HG03439 (cell line): ENCODE measurements around the gene KRT77.

Experiments
- ATAC-seq: cut with Tn5 transposase; IDR thresholded peaks from one replicate; pipeline ENCODE4 v1.9.1; 2021; ENCODE audit warnings: mild to moderate bottlenecking, moderate library complexity; ENCODE audit not compliant: unreplicated experiment

KRT77 gene

DNA sequence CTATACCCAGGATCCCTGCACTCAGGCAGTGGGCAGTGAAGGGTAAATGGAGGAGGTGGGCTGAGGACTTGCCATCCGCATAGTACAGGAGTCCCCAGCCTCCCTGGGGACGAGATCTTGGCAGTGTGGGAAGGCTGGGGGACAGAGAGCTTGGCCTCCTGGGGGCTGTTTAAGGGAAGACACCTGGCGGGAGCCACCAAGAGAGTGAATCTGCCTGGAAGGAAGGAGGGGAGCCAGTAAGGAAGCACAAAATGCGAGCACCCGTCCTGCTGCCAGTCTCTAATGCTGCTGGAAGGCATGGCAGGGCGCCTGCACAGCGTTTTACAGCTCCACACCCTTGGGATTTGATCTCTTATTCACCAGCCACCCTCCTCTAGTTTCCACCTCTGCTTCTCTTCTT is 43.9 kb downstream of the KRT77 start:
- no peak for ATAC-seq

DNA sequence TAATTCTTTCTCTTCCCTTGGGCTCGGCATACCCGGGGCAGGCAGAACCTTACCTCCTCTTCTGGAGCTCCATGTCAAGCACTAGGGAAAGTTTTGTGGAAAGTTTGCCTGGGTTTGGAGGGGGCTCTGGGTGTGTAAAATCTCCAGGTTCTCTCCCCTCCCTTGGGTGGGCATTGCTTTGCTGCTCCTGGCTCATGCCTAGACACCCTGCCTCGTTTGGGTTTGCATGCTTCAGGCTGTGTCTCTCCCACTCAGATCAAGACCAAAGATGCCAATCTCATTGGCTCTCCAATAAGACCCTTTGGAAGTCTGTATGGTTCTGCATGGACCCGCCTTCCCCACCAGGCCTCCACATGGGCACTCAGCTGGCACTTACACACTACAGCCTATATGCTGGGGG is 45.1 kb downstream of the KRT77 start:
- ATAC-seq = no peak

DNA sequence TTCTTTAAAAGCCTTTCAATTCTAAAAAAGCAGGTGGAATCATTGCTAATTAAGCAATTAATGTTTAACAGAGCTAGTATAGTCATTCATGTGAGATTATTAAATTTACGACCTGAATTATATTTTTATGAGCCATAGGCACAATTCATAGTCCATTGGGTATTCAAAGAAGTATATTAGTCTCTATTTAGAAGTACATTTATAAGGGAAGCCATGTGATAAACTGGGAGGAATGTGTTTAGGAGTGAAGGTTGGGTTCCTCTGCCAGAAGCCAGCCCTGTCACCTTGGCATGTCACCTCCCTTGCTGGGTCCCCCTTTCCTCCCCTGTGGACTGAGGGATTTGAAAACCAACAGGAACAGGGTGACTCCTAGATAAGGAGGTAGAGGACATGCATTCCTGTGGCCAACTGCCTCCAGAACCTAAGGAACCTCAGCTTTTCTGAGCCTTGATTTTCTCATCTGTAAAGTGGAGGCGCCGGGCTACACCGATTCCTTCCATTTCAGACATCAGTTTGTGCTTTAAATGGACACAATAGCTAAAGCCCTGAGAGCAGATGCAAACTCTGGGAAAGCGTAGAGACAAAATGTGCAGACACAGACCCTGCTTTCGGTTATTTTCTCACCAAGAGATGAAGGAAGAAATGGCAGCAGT is 45.9 kb downstream of the KRT77 start:
- ATAC-seq = no peak

DNA sequence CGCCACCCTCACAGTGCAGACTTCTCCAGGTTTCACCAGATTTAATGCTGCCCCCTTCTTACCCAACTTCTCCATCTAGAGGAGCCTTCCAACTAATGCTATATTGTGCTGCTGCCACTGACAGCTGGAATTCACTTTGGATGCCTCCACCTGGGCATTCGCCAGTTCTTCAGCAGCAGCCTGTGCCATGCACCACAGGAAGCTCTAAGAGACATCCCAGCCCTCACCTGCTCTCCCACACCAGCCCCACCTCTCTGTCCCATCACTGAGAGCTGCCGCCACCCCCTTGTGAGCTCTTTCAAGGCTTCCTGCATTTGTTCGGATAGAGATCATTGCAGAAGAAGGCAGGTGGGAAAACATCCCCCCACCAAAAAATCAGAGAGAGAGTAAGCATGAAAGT is 46.7 kb downstream of the KRT77 start:
- ATAC-seq = no peak

DNA sequence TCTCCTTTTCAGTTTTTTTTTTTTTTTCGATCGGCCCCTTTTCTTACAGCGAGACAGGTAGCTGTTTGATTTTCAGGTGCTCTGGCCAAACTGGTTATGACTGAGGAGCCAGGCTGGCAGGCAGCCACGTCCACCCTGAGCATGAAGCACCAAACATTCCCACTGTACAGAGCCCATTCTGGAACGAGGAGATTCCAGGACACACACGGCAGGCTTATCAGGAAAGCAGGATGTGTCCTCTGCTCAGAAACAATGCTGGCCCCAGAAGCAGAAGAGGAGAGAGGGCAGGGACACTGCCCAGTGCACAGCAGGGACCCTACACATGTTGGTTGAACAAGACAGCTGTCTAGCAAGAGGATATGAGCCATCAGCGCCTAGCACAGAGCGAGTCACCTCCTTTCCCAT is 47.6 kb downstream of the KRT77 start:
- no peak for ATAC-seq

DNA sequence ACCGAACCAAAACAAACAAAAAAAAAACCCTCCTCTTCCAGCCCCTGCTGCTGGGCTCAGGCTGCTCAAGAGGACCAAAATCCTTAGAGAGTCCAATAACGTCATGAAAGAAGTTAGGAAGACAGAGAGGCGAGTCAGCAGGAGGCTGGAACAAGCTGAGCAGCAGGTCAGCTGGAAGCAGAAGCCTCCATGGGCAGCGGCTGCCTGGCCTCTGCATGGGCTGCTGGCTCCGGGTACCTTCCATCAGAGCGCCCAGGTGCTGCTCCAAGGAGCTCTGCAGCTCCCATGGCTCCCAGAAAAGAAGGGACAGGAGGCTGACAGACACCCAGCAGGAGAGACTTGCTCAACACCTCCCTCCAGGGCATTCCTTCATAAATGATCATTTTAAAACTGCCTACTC is 48.1 kb downstream of the KRT77 start:
- no peak for ATAC-seq

DNA sequence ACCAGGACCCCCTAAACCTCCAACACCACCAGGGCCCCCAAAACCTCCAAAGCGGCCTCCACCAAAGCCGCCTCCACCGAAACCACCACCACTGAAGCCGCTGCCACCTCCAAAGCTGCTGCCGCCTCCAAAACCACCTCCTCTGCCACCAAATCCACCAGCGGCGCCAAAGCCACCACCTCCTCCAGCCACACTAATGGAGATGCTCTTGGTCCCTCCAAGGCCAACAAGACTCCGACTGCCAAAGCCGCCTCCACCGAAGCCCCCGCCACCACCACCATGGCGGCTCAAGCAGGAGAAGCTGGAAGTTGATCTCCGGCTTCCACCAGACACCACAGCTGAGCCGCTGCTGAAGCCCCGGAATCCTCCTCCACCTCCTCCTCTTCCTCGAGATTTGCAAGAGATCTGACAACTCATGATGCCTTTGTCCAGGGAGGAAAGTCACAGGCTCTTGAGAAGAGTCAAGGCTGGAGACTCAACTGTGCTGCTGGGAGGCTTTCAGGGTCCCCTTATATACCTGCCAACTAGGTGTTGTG is 51.5 kb downstream of the KRT77 start, which contains the start of gene KRT2:
Gene KRT2 (minus strand): TSS at position 486 of the 536 bp plus-strand sequence. CDS start 69 bp downstream, at position 417.
- no peak for ATAC-seq

DNA sequence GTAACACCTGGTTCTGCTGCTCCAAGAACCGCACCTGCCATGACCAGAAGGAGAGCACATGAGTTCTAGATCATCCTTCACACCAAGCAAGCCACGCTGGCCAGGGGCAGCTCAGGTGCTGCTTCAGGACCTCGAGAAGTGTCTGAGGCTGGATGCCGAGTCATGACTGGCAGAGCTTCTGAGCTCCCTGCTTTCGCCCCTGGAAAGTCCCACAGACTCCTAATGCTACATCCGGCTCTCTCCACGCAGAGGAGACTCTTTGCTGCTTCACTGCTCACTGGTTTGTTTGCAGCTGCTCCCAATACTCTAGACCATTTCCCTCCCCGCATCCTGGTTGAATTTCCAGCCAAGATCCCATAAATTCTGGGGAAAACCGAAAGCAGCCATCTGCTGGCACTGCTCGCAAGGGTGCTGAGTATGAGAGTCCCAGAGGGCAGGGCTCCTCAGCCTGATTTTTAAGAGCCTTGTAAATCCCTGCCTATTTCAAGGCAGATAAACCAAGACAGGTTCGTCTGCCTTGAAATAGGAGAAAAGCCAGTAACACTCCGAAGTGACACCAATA is 52.7 kb downstream of the KRT77 start:
- no peak for ATAC-seq

DNA sequence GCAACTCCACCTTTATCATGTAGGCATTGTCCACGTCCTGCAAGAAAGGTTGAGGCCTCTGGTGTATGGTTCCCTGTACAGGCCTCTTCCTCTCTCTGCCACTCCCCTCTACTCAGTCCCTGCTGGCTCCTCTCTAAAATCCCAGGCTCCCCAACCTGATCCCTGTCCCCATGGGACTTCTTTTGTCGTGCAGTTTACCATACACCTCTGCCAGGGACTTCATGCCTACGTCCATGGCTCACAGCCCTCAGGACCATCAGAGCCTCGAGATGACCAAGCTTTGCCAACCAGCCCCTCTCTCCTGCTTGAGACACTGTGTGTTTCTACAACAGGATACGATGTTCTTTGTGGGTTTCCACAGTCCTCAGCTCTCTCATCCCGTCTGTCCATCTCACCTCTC is 54.3 kb downstream of the KRT77 start:
- no peak for ATAC-seq

DNA sequence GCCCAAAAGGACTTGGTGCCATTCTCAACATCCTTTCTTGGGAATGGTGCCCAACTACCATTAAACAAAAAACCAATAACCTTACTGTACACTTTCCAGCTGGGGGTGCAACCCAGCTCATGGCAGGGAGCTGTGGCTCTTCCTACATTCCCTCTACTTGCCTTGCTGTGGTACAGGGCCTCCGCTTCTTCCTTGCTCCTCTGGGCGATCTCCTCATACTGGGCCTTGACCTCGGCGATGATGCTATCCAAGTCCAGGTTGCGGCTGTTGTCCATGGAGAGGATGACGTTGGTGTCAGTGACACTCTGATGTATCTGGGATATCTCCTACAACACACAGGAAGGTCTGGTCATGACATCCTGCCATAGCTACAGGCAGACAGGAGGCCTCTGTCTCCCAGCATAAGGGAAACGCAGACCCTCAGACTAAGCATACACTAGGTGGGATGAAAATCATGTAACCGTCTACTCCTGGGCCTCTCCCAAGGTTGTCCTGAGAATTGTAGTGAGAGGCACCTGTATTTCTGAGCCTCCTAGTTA is 55.2 kb downstream of the KRT77 start:
- no peak for ATAC-seq

DNA sequence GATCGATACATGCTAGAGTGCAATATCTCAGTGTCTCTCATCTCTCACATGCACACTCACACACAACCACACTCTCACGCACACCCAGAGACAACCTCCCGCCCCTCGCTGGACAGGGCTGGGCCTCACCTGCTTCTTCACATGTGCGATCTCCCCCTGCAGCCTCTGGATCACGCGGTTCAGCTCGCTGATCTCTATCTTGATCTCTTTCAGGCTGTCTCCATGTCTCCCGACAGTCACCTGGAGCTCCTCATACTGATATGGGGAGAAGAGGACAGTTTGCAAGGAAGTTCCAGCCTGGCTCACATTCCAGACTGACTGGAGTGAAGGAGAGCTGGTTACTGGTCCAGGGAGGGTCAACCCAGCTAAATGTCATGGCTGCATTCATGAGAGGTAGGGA is 55.7 kb downstream of the KRT77 start:
- ATAC-seq = no peak

DNA sequence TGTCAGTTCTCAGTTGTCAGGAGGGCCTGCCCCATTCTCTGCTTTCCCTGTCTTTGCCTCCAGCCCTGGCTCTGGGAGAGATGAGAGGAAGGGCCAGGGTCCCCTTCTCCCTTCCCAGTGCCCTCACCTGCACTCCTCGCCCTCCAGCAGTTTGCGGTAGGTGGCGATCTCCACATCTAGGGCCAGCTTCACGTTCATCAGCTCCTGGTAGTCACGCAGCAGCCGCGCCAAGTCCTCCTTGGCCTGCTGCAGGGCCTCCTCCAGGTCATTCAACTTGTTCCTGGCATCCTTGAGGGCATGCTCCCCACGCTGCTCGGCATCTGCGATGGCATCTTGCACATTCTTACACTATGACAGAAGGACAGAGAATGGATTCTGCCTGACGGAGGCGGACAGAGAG is 56.7 kb downstream of the KRT77 start:
- no peak for ATAC-seq

DNA sequence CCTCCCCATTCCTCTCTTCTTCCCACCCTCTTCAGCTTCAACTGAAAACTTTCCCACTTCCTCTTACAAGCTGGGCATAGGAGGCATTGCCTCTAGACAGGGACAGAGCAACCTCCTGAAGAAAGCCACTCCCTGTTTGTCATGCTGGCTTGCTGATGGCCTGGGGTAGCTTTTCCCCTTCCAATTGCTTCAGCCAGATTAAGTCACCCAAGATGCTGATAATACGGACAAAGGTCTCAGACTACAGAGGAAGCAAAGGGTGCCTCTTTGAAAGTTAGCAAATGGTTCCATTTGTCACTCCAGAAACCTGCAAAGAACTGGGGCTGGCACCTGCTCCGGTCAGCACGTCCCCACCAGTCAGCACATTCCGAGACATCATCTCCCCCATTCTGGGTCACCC is 57.3 kb downstream of the KRT77 start:
- no peak for ATAC-seq

DNA sequence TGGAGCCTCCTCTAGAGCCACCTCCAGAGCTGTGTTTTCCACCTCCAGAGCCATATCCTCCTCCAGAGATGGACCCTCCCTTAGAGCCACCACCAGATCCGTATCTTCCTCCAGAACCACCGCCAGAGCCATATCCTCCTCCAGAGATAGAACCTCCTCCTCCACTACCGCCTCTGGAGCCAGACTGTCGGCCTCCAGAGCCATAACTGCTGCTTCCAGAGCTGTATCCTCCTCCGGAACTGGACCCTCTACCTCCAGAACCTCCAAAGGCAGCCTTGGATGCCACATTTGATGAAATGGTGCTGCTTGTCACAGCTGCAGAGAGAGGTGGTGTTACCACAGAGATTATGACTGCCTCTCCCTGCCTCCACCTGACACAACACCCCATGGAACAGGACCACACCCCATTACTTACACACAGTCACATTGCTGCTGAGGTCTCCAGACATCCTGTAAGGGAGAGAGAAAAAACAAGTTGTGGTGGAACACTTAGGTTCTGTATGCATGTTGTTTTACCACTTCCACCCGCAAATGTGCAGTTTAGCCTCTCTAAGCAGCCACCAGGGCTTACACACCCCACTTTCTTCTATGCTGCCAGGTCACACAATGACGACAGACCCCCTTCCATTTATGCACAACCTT is 58.1 kb downstream of the KRT77 start:
- no peak for ATAC-seq

DNA sequence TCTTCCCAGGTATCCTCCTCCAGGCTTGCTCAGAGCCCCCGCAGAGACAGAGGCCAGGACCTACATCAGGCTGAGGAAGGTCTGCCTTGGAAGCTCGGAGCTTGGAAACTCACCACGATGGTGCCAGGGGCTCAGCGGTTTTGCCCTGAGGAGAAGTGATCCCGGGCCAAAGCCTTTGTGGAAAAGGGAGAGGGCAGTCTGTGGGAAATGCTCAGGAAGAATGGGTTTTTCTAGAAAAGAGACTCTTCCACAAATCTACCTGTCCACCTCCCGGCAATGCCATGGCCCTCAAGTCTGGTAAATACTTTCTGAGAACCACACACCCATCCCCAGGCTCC is 59.3 kb downstream of the KRT77 start:
- no peak for ATAC-seq

DNA sequence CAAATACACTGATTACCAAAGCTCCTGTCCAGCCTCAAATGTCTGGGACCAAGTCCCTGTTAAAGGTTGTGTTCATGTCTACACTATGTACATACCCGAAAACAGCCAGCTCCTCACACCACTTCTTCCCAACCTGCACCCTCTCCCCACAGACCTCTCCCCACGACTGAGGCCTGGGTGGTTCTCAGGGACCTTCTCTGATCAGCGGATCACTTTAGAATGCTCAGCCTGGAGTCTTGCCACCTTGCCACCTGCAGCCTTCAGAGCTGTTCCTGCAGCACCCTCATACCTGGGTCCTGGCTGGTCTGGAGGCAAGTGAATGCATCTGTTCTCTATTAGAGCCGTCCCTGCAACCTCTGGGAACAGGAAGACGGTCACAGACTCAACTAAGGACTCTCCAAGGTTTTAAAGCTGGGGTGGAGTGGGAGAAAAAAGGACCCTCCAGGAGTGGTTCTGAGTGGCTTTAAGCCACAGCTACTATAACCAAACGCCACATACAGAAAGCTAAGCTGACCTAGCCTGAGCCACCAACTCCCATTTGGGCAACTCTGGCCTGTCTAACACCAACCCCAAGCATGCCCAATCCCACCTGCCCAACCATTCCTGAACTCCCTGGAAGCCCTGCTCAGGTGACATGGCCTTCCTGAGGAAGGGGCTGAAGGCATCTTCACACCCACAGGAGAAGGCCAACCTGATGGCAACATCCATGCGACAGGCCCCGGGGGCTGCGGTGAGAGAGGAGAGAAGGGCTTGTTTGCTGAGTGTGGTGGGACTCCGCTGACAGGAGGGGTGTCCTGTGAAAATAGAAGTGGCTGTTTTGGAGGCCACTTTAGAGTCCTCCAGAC is 59.9 kb downstream of the KRT77 start:
- ATAC-seq = no peak

DNA sequence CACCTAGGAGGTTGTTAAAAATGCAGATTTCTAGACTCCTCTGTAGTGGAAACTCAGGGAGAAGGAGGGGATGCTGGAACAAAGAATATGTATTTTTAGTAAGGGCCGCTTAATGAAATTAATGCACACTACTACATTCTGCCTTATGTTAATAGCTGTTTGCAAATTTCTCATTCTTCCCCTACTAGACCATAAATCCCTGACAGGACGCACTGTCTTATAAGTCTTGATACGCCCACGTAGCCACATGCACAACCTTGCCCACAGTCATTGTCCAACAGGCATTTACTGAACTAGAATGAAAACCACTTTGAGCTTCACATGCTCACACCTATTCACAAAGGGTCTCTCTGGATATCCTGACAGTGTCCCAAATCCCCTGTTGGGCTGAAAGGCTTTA is 61.9 kb downstream of the KRT77 start:
- ATAC-seq = no peak
